B cell (primary cell): ENCODE measurements around the gene CCND1. TPM values are rescaled to one million over a fixed set of nuclear protein-coding genes. Genes with fewer than 3 reads are reported as not detected.

ENCODE experiments used
- ATAC-seq: fragments of 200-7000 bp; cut with Tn5 transposase; one replicate; pipeline ENCODE4 v1.10.0; 2021; ENCODE audit warnings: low read depth, mild to moderate bottlenecking, moderate number of reproducible peaks, moderate library complexity
- CTCF ChIA-PET: fragments of 350-600 bp; sonication (Branson Sonifier 250); formaldehyde crosslinking; loops from one replicate; lab custom pipeline; 2021; ENCODE audit warnings: antibody characterized with exemption, inconsistent platforms; lab: Charles Lee
- POLR2A ChIA-PET: fragments of 350-600 bp; sonication (Branson Sonifier 250); formaldehyde crosslinking; loops from one replicate; lab custom pipeline; 2021; ENCODE audit warnings: antibody characterized with exemption; lab: Charles Lee
- DNase-seq: peaks from one replicate; pipeline ENCODE4 v3.0.0; 2013
- H2AFZ ChIP-seq: 2 replicates; pipeline ENCODE4 v1.6.1; 2012; ENCODE audit warnings: mild to moderate bottlenecking, low read depth, low read length; ENCODE audit not compliant: insufficient read depth, poor library complexity, severe bottlenecking
- H3K27ac ChIP-seq, 2 donors: 1 replicate in 1 of 2; 2 replicates in 1 of 2; pipeline ENCODE4 v1.5.1; 2012 to 2013; ENCODE audit warnings: low read length in 2 of 2, mild to moderate bottlenecking in 2 of 2, moderate library complexity in 1 of 2
- H3K27me3 ChIP-seq, 4 experiments: fragments of 200-600 bp in 1 of 4; sonication (generic) in 1 of 4; replicated peaks in 1 of 4; 1 replicate in 2 of 4; 2 replicates in 2 of 4; pipeline versions ENCODE4 v1.6.1 to v1.7.0; 2013 to 2016; ENCODE audit warnings: low read length in 3 of 4, mild to moderate bottlenecking in 2 of 4, mixed read lengths in 1 of 4, moderate library complexity in 1 of 4; ENCODE audit not compliant: insufficient read depth in 4 of 4, control insufficient read depth in 3 of 4; ENCODE audit errors: control extremely low read depth in 1 of 4
- H3K36me3 ChIP-seq, 2 experiments: replicated peaks in 1 of 2; 1 replicate in 1 of 2; 2 replicates in 1 of 2; pipeline versions ENCODE4 v1.6.1 to v1.7.1; 2013; ENCODE audit warnings: low read length in 1 of 2; ENCODE audit not compliant: insufficient read depth in 2 of 2, control insufficient read depth in 1 of 2; ENCODE audit errors: control extremely low read depth in 1 of 2, extremely low read depth in 1 of 2
- H3K4me1 ChIP-seq, 2 donors: fragments of 200-600 bp in 1 of 2; sonication (generic) in 1 of 2; 1 replicate in 1 of 2; 2 replicates in 1 of 2; pipeline versions ENCODE4 v1.5.1 to v1.6.1; 2013 to 2017; ENCODE audit warnings: low read length in 2 of 2; ENCODE audit not compliant: control insufficient read depth in 2 of 2, insufficient read depth in 2 of 2
- H3K4me2 ChIP-seq: replicated peaks from 2 replicates; pipeline ENCODE3; 2012; ENCODE audit warnings: mild to moderate bottlenecking, low read depth, low read length; ENCODE audit not compliant: poor library complexity, severe bottlenecking
- H3K4me3 ChIP-seq, 5 experiments: fragments of 200-600 bp in 1 of 5; sonication (generic) in 1 of 5; 1 replicate in 3 of 5; 2 replicates in 2 of 5; pipeline versions ENCODE4 v1.5.1 to v1.7.0; 2011 to 2016; ENCODE audit warnings: low read length in 4 of 5, mild to moderate bottlenecking in 4 of 5, low read depth in 2 of 5, control low read depth in 1 of 5, moderate library complexity in 1 of 5; ENCODE audit not compliant: insufficient read depth in 1 of 5; ENCODE audit errors: control extremely low read depth in 1 of 5, extremely low read depth in 1 of 5
- H3K79me2 ChIP-seq: fragments of 200-600 bp; sonication (generic); one replicate; pipeline ENCODE4 v1.6.0; 2016; ENCODE audit warnings: low read length; ENCODE audit not compliant: control insufficient read depth, insufficient read depth
- H3K9ac ChIP-seq: fragments of 200-600 bp; sonication (generic); 2 replicates; pipeline ENCODE4 v1.6.1; 2017; ENCODE audit warnings: mild to moderate bottlenecking, low read length, moderate library complexity
- H3K9me3 ChIP-seq, 3 donors: one replicate each; pipeline versions ENCODE4 v1.6.1 to v1.7.1; 2013; ENCODE audit warnings: low read length in 2 of 3; ENCODE audit not compliant: control insufficient read depth in 2 of 3, insufficient read depth in 1 of 3; ENCODE audit errors: control extremely low read depth in 1 of 3
- H4K20me1 ChIP-seq: 2 replicates; pipeline ENCODE4 v1.6.0; 2012; ENCODE audit warnings: mild to moderate bottlenecking, low read length; ENCODE audit not compliant: insufficient read depth, control insufficient read depth, poor library complexity, severe bottlenecking
- H3K27ac Mint-ChIP-seq: one replicate; pipeline ENCODE4 v1.8.0; 2021; ENCODE audit warnings: mixed read lengths
- H3K27me3 Mint-ChIP-seq: one replicate; pipeline ENCODE4 v1.8.0; 2021; ENCODE audit warnings: mixed read lengths
- H3K4me1 Mint-ChIP-seq: one replicate; pipeline ENCODE4 v1.8.0; 2021; ENCODE audit warnings: mixed read lengths
- H3K4me3 Mint-ChIP-seq: one replicate; pipeline ENCODE4 v1.8.0; 2021; ENCODE audit warnings: mixed read lengths
- H3K9me3 Mint-ChIP-seq: one replicate; pipeline ENCODE4 v1.8.0; 2022; ENCODE audit warnings: mixed read lengths; ENCODE audit not compliant: insufficient read depth
- CTCF ChIP-seq: fragments of 200-600 bp; IDR thresholded peaks from one replicate; pipeline ENCODE4 v1.8.0; 2022; ENCODE audit warnings: antibody characterized with exemption, mild to moderate bottlenecking
- EZH2 ChIP-seq: IDR thresholded peaks from 2 replicates; pipeline ENCODE4 v1.6.1; 2012; ENCODE audit warnings: borderline replicate concordance, low read depth, mild to moderate bottlenecking, moderate library complexity, low read length; ENCODE audit not compliant: insufficient read depth, poor library complexity, severe bottlenecking
- WGBS: methylation state at CpG from one replicate; pipeline ENCODE4 v1.1.5; 2013; ENCODE audit warnings: missing lambda C conversion rate; ENCODE audit not compliant: insufficient coverage; 5-methylcytosine and 5-hydroxymethylcytosine counted together
- intact Hi-C: fragments of 100-400 bp; cut with micrococcal nuclease; formaldehyde crosslinking; loops from one replicate; pipeline ENCODE4 v1.10.0; 2022
- polyA plus RNA-seq: library from polyadenylated mRNA; depleted of rRNA; stranded (reverse); fragments of >200 nt; gene quantifications from 2 replicates; pipeline ENCODE4 v1.2.3, GENCODE V29; 2012
- total RNA-seq, 2 donors: library from RNA; stranded (reverse); fragments of 120-200 nt in 1 of 2; gene quantifications; 1 replicate in 1 of 2; 2 replicates in 1 of 2; pipeline versions ENCODE4 v1.2.3 to v1.2.4, GENCODE V29; 2013 to 2022

Gene CCND1
- total and polyA plus RNA-seq, 2 donors (not counting 1 experiment from before 2014, with no cell fraction given): 4.9 to 8.8 TPM

GRCh38 chr11:69601011-69601975, 39.7 kb upstream of the CCND1 start:
- TF ChIP-seq EZH2: no peak
- no peak for TF ChIP-seq CTCF
- WGBS: 88% methylated on average over 11 of the region's 12 CpGs
- no peaks in the 10 kb centered on the region for H3K4me1 ChIP-seq
- DNase-seq (no peak), ATAC-seq (no peak)
- H3K27me3 ChIP-seq: peaks cover 0 to 10% (median under 1%) of the 10 kb centered on the region in 4 experiments
- no peaks in the 10 kb centered on the region for H3K36me3 ChIP-seq
- ChIA-PET POLR2A (no interaction called here), CTCF (no interaction called here)
- intact Hi-C loops: no loop called here
- H3K27ac Mint-ChIP-seq: no peak overlapping the region
- peaks cover 28% of the 10 kb centered on the region for H3K27me3 Mint-ChIP-seq
- no peak overlapping the region for H3K4me2 ChIP-seq
- H3K9ac ChIP-seq: no peak overlapping the region
- no peak overlapping the region for H2AFZ ChIP-seq
- H3K79me2 ChIP-seq: no peaks in the 10 kb centered on the region
- H3K4me1 Mint-ChIP-seq: no peaks in the 10 kb centered on the region
- no peaks in the 10 kb centered on the region for H3K9me3 Mint-ChIP-seq
- H4K20me1 ChIP-seq: no peaks in the 10 kb centered on the region
- peaks cover 0 to 3% (median 0%) of the 10 kb centered on the region in 3 donors for H3K9me3 ChIP-seq
- no peak overlapping the region for H3K4me3 Mint-ChIP-seq
- H3K4me3 ChIP-seq: no peak overlapping the region
- H3K27ac ChIP-seq: no peak overlapping the region
